Mammary epithelial cell (primary cell): Measurements from ENCODE around the gene UBE2Q1.

Source experiments
- CTCF ChIP-seq, 2 donors: IDR thresholded peaks in 1 of 2; conservative IDR thresholded peaks in 1 of 2; 2 replicates each; pipeline ENCODE4 v1.5.1; 2011 to 2012; ENCODE audit warnings: inconsistent platforms in 2 of 2, low read length in 2 of 2, mild to moderate bottlenecking in 2 of 2, control low read depth in 1 of 2, low read depth in 1 of 2; ENCODE audit not compliant: insufficient read depth in 1 of 2; ENCODE audit errors: extremely low read depth in 1 of 2
- EZH2 ChIP-seq: IDR thresholded peaks from 2 replicates; pipeline ENCODE4 v1.6.1; 2012; ENCODE audit warnings: low read length, inconsistent platforms, borderline replicate concordance

DNA sequence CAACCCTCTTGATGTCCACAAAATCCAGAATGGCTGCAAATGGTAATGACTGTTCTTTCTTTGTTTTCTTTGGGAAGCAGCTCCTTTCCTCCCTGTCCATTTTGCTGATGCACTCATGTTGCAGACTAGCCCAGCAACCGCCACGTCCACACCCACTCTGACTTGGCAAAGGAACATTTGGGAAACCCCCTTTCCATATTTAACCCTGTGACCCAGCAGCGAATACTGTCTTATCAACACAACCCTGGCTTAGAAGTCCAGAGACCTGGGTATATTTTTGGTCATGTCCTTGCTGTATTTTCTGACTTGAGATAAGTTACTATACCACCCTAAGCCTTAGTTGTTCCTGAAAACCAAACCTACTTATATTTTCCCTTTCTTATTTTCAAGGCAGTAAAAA lies 38.1 kb downstream of the UBE2Q1 start:
- no peak for TF ChIP-seq CTCF (conservative IDR thresholded peaks at IDR 0.05 in 1 of 2, IDR thresholded peaks at IDR 0.05 in 1 of 2; ENCODE audit: extremely low read depth in 1 of 2, insufficient read depth in 1 of 2, low read depth in 1 of 2, low read length in 2 of 2)
- no peak for TF ChIP-seq EZH2
